GM18909 (cell line): ENCODE measurements around the gene PSMB9.
"Not testable (repeated sequence)": the region's sequence is repeated elsewhere in the genome, so short reads cannot be mapped to it uniquely, and the experiment has no call there.

ENCODE experiments used
- ATAC-seq: cut with Tn5 transposase; IDR thresholded peaks from one replicate; pipeline ENCODE4 v1.9.1; 2021; ENCODE audit warnings: mild to moderate bottlenecking; ENCODE audit not compliant: unreplicated experiment, poor library complexity

The PSMB9 gene

DNA sequence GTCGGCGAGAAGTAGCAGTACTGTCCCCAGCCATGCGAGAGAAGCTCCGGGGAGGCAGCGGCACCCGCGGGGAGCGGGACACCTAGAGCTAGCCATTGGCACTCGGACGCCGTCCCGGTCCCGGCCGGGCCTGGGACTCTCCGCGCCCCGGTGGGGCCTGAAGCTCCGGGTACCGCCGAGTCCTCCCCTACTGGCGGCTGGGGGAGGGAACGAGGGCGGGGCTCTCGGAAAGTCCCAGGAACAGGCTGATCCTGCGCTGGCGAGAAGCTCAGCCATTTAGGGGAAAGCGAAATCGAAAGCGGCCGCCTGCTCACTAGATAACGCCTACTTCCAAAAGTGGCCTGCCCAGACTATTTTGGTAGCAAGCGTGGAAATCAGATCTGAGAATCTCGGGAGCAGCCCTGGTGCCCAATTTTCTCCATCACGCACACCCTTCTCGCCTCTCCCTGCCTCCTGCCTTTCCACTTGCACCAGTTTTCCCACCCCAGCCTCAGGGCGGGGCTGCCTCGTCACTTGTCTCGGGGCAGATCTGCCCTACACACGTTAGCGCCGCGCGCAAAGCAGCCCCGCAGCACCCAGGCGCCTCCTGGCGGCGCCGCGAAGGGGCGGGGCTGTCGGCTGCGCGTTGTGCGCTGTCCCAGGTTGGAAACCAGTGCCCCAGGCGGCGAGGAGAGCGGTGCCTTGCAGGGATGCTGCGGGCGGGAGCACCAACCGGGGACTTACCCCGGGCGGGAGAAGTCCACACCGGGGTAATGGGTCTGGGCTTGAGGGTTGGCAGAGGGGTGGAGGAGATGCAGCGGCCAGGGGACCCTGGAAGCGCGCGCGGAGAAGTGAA, at the start of gene PSMB9, which contains the start of gene TAP1:
Gene PSMB9, plus strand, starts transcription at position 652 of the 835 bp plus-strand sequence. Its CDS starts 38 bp downstream, at position 690.
Gene TAP1, minus strand, starts transcription at position 164 of the 835 bp plus-strand sequence. Its CDS starts 68 bp downstream, at position 96.
- peak; percentile 77 for ATAC-seq

DNA sequence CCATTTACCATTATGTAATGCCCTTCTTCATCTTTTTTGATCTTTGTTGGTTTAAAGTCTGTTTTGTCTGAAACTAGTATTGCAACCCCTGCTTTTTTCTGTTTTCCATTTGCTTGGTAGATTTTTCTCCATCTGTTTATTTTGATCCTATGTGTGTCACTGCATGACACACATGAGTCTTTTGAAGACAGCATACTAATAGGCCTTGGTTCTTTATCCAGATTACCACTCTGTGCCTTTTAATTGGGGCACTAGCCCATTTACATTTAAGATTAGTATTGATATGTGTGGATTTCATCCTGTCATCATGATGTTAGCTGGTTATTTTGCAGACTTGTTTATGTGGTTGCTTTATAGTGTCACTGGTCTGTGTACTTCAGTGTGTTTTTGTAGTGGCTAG, 48.6 kb upstream of the PSMB9 start:
- not testable (repeated sequence) for ATAC-seq

DNA sequence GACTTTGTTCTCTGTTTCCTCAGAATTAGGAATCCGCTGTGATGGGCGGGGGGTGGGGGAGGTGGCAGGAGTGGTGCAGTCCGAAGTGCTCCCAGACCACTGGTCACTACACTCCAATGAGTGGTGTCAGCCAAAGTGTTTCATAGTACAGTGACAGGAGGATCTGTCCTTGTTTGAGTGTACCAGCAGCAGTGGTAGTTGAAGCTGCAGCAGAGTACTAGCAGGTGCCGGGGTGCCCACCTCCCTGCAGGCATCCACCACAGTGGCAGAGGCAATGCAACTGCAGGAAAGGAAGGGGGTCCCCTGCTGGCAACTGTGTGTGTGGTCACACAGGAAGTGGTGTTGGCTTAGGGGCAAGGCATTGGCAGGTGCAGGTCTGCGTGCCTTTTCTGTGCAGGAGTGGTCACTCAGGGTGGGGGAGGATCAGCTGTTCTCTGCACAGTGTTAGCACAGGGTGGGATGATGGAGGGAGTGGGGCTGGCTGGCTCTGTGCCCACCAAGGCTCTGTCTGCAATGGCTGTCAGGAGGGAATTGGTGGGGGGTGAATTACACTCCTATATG, 46.9 kb upstream of the PSMB9 start:
- no peak for ATAC-seq

DNA sequence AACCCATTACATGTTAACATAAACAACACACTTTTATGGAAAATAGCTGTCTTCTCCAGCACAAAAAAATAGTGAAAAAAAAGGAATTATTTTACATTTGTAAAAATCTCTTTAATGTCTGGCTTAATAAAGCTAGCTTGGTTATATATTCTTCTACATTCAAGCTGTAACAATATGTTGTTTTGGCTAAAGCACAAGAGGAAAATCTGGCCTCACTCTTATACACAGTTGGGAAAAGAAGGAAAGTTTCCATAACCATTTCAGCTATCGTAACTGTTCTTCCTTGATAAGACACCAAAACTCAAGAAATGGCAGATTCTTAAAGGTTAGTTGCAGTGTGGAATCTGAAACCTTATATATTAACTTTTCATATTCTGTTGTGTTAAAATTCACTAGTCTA, 44.8 kb upstream of the PSMB9 start:
- ATAC-seq = no peak

DNA sequence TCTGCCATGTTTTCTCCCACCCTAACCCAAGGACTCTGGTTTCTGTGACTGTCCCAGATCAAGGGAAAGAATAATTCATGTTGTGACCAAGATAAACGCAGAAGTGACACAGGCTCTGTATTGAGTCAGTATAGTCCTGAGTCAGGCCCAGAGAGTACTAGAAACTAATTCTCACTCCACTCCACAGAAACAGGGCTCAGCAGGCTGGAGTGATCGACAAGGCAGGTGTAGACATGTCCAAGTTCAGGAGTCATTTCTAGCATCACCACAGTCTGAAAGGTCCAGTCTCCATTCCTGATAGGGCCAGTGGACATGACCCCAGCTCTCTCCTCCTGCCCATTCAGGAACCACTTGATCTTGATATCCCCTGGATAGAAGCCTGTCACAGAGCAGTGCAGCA, 39.8 kb upstream of the PSMB9 start:
- ATAC-seq = no peak

DNA sequence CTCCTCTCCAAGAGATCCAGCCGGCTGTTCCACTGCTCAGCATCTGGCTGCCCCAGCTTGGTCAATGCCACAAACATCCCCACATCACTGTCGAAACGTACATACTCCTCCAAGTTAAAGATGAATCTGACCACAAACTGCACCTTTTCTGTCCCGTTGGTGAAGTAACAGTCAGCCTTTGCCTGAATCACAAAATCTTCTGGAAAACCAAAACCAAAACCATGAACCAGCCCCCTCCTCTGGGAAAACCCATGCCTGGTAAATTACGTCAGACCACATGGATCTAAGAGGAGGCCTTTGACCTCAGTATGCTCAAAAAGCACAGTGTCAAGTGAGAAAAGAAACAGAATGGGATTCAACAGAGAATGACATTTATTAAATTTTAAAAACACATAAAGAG, 38.9 kb upstream of the PSMB9 start:
- no peak for ATAC-seq

DNA sequence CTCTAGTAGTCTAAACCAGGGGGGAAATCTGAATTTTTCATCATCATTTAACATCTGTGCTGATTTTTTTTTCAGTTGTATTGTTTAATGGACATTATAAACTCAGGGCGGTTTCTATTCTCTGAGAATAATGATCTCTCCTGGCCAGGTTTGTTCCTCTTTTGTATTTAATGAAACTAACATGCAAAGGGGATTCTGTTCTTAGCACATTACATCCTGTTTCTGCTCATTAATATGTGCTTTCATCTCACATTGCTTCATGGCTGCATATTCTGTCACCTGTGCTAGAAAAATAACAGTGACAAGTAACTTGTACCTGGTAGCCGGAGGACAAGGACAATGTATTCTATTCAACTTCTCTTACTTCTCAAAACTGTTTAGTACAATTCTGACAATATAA, 38.0 kb upstream of the PSMB9 start:
- ATAC-seq = peak; percentile 56

DNA sequence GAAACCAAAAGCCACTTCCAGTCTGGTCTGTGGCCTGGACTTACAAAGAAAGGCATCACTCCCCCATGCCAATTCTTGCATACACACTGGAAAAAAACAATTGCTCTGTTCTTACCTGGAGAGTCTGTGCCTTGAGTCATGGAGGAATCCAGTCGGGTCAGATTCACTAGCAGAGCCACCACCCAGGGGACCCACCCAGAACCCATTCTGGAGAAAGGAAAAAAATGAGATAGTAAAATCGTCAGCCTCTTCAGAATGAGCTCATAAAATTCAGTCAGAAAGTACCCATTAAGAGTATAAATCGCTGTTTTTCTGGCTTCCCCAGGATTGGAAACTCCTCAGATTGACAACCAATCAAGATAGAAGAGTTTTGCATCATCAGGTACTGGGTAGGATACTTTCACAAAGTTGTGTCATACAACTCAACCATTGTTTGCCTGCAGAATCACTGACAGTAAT, 37.2 kb upstream of the PSMB9 start, which contains the start of gene HLA-DOB:
Gene HLA-DOB, minus strand, starts transcription at position 257 of the 459 bp plus-strand sequence. Its CDS starts 51 bp downstream, at position 206.
- ATAC-seq = peak; percentile 53

DNA sequence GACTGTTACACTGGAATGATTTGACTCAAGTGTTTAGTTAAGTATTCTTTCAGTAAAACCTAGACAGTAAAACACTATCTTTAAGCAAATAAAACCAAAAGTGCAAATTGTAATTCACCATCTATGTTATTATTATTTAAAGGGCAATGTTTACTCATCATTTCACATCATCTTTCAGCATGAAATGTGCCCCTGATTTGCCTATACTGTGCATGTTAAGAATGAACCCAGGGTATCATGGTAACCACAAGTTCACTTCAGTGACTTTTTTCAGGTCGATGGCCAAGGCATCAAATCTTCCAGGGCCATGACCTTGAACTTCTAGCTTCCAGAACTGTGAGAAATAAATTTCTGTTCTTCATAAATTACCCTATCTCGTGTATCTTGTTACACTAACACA, 35.1 kb upstream of the PSMB9 start:
- no peak for ATAC-seq

DNA sequence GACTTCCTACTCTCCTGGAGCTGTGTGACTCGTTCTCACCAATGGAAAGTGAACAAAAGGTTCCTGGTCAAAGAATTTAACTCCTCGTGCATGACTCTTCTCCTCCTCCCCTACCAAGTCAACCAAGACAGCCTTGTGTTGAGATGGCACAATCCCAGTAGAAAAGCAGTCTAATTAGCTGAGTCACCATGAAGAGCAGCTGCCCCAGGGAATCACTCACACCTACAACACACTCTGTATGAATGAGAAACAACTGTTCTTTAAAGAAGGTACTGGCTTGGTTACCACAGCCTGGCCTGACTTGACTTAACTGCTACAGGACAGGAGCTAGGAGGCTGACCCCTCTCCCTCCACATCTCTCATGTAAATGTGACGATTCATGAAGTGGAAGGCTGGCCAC, 34.3 kb upstream of the PSMB9 start:
- no peak for ATAC-seq

DNA sequence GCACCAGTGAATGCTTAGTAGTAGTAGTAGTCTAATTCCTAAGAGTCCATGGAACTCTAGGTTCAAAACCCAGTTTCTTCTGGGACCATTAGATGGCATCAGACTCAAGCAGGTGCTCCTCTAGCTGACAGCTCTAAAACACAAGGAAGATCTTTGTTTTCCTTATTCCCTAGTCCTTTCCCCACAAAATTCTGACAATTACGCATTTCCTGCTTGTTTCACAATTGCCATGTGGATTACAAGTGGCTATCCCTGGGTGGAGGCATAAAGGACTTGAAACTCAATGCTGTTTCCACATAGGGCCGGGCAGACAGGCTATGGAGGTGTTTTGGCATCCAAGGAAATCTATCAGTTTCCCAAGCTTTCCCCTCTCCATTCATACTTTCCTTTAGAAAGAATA, 28.0 kb upstream of the PSMB9 start:
- ATAC-seq = no peak

DNA sequence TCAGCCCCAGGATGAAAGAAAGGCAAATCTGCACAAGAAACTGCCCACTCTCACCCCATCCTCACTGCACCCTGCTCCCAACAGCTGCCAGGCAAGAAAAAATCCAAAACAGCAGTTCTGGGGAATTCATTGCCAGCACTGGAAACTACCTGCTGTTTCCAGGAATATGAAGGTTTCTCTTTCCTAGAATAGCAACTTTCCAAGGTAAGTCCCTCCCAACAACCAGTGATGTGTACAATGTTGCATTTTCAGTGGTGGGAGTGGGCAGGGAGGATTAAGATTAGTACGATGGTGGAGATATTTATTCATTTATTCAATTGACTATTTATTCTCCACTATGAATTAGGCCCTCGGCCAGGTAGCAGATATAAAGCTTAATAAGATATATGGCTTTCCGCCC, 27.0 kb upstream of the PSMB9 start:
- no peak for ATAC-seq

DNA sequence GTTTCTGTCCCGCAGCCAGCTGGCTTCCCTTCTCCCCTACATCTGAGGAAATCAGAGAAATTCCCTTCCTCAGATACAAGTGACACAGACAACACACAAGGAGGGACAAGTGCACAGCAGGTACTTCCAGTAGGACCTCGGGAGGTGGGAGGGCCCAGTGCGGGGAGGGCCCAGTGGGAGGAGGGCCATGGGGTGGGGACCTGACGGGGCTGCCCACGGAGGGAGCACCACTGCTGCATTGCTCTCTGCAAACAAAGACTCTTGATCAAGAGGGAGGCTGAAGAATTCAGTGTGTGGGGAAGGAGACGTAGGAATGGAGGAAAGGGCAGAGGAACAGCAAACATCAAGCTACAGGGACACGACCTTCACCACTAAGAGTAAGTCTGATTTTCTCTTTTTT, 24.5 kb upstream of the PSMB9 start:
- ATAC-seq = no peak

DNA sequence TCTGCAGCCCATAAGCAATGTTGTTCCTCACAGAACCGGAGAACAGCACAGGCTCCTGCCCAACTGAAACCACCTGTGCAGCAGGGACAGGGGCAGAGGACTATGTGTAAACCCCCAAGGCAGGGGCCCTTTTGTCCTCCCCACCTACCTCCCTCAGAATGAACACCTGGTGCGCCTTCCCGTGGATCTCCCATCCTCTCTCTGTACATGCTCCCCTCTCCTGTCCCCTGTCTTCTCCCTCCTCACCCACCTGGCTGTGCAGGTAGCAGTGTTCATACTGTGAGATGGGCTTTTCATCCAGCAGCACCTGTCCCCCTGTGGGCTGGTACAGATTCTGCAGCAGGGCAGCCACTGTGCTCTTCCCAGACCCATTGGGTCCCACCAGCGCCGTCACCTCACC, 24.0 kb upstream of the PSMB9 start:
- no peak for ATAC-seq

DNA sequence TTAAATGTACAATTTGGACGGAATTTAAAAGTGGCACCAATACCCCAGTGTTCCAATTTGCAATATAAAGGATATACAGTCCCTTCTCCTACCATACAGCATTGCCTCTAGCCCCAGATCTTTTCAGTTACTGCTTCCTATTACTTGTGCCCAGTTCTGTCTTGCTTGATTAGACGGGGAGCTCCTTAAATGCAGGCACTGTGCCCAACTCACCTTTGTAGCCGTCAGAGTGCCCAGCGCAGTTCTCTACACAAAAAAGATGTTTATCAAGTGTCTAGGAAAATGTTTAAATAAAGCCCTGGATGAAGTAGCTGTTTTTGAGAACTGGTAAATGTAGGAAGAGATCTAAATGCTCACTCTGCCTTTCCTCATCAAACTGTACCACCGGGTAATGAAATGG, 23.1 kb upstream of the PSMB9 start:
- no peak for ATAC-seq

DNA sequence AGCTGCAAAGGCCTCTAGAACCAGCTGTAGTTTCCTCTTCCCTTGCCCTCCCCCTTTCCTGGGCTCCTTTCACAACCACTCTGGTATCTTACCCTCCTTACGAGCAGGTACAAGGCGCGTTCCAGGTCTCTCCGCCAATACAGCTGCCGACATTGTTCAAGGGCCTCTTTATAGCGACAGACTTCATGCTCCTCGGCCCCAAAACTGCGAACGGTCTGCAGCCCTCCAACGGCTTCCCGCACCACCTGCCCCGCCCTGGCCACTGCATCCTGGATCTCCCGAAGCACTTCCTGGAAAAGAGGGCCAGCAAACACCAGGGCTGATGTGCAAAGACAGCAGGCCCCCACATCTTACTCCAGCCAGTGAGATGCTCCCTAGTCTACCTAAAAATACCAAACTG, 21.5 kb upstream of the PSMB9 start:
- ATAC-seq = no peak

DNA sequence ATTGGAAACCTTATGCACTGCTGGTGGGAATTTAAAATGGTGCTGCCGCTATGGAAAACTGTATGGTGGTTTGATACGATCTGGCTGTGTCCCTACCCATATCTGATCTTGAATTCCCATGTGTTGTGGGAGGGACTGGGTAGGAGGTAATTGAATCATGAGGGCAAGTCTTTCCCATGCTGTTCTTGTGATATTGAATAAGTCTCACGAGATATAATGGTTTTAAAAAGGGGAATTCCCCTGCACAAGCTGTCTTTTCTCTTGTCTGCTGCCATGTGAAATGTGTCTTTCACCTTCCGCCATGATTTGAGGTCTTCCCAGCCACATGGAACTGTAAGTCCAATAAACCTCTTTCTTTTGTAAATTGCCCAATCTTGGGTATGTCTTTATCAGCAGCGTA, 20.3 kb upstream of the PSMB9 start:
- no peak for ATAC-seq

DNA sequence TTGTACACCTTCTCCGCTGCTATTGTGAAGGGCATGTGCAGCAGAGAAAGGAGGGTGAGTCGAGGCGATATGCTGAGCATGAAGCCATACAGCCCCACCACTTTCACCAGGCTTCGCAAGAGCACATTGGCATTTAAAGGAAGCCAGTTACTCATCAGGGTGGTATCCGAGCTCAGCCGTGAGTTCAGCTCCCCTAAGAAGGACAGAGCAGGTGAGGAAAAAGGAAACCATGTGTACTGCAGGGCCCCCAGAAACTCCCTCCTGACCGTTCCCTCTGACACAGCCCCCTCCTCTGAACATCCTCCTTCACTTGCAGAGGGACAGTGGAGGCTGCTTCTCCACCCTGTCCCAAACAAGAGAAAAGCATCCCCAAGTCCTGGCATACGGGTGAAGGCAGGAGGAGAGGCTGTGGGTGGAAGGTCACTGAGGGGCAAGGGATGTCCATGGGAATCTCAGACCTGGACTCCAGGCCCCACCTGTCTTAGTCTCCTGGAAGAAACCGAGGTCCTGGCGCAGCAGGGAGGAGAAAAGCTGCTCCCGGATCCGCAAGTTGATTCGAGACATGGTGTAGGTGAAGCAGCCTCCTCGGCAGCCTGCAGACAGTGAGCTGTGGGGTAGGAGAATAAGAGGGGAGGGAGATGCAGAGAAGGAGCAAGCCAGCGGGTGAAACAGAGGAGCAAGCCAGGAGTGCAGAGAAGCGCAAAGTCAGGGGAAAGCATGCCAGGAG, 18.7 kb upstream of the PSMB9 start:
- ATAC-seq = no peak

DNA sequence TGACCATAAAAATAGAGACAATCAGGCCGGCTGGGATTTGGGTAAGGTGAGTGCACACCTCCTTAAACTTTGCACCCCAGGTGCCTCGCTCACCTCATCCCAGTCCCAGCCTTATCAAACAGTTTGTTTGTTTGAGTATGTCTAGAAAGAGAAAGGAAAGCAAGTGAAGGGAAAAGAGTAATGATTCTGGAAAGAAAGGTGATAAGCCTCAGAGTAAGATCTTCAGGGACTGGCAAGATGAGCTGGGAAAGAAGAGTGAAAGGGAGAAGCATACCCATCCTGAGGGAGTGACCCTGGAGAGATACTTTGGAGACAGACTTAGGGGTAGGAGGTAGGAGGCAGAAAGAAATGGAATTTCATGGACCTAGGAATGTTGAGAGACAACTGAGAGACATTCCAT, 17.1 kb upstream of the PSMB9 start:
- ATAC-seq = no peak

DNA sequence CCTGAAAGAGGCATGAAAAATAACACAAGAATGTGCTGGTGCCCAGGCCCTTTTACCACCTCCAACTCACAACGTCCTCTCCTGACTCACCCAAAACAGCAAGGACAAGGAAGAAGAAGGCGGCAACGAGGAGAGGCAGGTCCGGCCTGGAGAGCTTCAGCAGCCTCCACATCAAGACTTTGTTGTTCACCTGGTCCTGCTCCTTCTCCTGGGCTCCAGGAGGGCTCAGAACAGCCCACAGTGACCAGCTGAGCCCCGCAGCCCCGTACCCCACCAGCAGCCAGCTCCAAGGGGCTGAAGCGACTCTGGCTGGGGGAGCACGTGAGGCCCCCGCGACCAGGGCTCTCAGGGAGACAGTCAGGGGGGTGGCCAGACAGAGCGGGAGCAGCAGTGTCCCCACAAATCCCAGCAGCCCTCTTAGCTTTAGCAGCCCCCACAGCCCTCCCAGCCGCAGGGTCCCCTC, 16.3 kb upstream of the PSMB9 start:
- no peak for ATAC-seq
